Activated CD8-positive, alpha-beta memory T cell treated with anti-CD3 and anti-CD28 coated beads for 1 hour (primary cell): ENCODE results near the gene LEMD3.

ENCODE experiments used
- DNase-seq, 2 donors: peaks; one replicate each; pipeline ENCODE4 v3.0.0-alpha.2; 2020; ENCODE audit warnings: low read depth in 1 of 2; ENCODE audit errors: extremely low read depth in 1 of 2

Gene LEMD3

GRCh38 chr12:65168681-65169319, 583 bp upstream of the LEMD3 start:
- no peak for DNase-seq

GRCh38 chr12:65170209-65170881, 962 bp downstream of the LEMD3 start:
- DNase-seq = peak in 1 of 2 donors; percentile 38

- DNase-seq = no peak
These were observed 1.7 kb downstream of the LEMD3 start for GRCh38 chr12:65171073-65171472.

GRCh38 chr12:65171870-65172269, 2.5 kb downstream of the LEMD3 start:
- DNase-seq = no peak

GRCh38 chr12:65175385-65175784, 6.0 kb downstream of the LEMD3 start:
- no peak for DNase-seq

GRCh38 chr12:65182012-65182739, 12.8 kb downstream of the LEMD3 start:
- no peak for DNase-seq

- DNase-seq = no peak
These were observed 14.9 kb downstream of the LEMD3 start for GRCh38 chr12:65184176-65184857.

- no peak for DNase-seq
These were observed 15.5 kb downstream of the LEMD3 start for GRCh38 chr12:65184858-65185229.

- no peak for DNase-seq
These were observed 18.3 kb downstream of the LEMD3 start for GRCh38 chr12:65187665-65188064.

- no peak for DNase-seq
These were observed 18.9 kb downstream of the LEMD3 start for GRCh38 chr12:65188179-65188701.

GRCh38 chr12:65189028-65189718, 19.8 kb downstream of the LEMD3 start:
- no peak for DNase-seq

GRCh38 chr12:65192963-65193516, 23.7 kb downstream of the LEMD3 start:
- DNase-seq = no peak

GRCh38 chr12:65194949-65195348, 25.6 kb downstream of the LEMD3 start:
- no peak for DNase-seq

- no peak for DNase-seq
These were observed 26.1 kb downstream of the LEMD3 start for GRCh38 chr12:65195387-65196055.

- DNase-seq = no peak
These were observed 27.6 kb downstream of the LEMD3 start for GRCh38 chr12:65196762-65197567.

- no peak for DNase-seq
These were observed 30.2 kb downstream of the LEMD3 start for GRCh38 chr12:65199604-65200003.

GRCh38 chr12:65200007-65200665, 30.8 kb downstream of the LEMD3 start:
- no peak for DNase-seq

GRCh38 chr12:65203376-65203775, 34.0 kb downstream of the LEMD3 start:
- no peak for DNase-seq
